Upper lobe of left lung (tissue), 6 donors: Measurements from ENCODE around the gene MAPK14. TPM values are rescaled to one million over a fixed set of nuclear protein-coding genes. Genes with fewer than 3 reads are reported as not detected.

Experiments
- ATAC-seq, 2 donors: fragments of 200-7000 bp; cut with Tn5 transposase; one replicate each; pipeline ENCODE4 v1.9.1; 2022; ENCODE audit warnings: mild to moderate bottlenecking in 2 of 2, moderate library complexity in 2 of 2; ENCODE audit not compliant: low FRiP score in 2 of 2
- DNase-seq, 2 donors: peaks; one replicate each; pipeline ENCODE4 v3.0.0-alpha.2; 2019 to 2020
- H3K27ac ChIP-seq, 4 donors: fragments of 200-600 bp; sonication (generic); one replicate each; pipeline ENCODE4 v1.5.1; 2016 to 2019
- H3K27me3 ChIP-seq, 4 donors: fragments of 200-600 bp; sonication (generic); one replicate each; pipeline ENCODE4 v1.5.1; 2017 to 2019
- H3K36me3 ChIP-seq, 4 donors: fragments of 200-600 bp; sonication (generic); one replicate each; pipeline ENCODE4 v1.5.1; 2016 to 2019
- H3K4me1 ChIP-seq, 4 donors: fragments of 200-600 bp; sonication (generic); one replicate each; pipeline ENCODE4 v1.5.1; 2018 to 2019
- H3K4me3 ChIP-seq, 4 donors: fragments of 200-600 bp; sonication (generic); one replicate each; pipeline ENCODE4 v1.5.1; 2017 to 2019; ENCODE audit warnings: mild to moderate bottlenecking in 2 of 4, moderate library complexity in 1 of 4
- H3K9me3 ChIP-seq, 4 donors: fragments of 200-600 bp; sonication (generic); one replicate each; pipeline ENCODE4 v1.5.1; 2018 to 2019
- CTCF ChIP-seq, 6 experiments: fragments of 450-650 bp in 4 of 6; fragments of 200-600 bp in 2 of 6; sonication (generic) in 2 of 6; IDR thresholded peaks; one replicate each; pipeline ENCODE4 v1.5.1; 2016 to 2019; ENCODE audit warnings: antibody characterized with exemption in 6 of 6
- EP300 ChIP-seq, 4 donors: sonication (generic); formaldehyde crosslinking; IDR thresholded peaks; one replicate each; pipeline ENCODE4 v1.5.1; 2017; ENCODE audit warnings: antibody characterized with exemption in 4 of 4, control low read depth in 2 of 4
- POLR2A ChIP-seq, 4 donors: fragments of 450-650 bp; IDR thresholded peaks; one replicate each; pipeline ENCODE4 v1.5.1; 2016 to 2017; ENCODE audit warnings: antibody characterized with exemption in 4 of 4, mild to moderate bottlenecking in 2 of 4
- POLR2AphosphoS5 ChIP-seq, 2 donors: sonication (generic); formaldehyde crosslinking; IDR thresholded peaks; one replicate each; pipeline ENCODE4 v1.5.1; 2017; ENCODE audit warnings: antibody characterized with exemption in 2 of 2
- WGBS, 2 donors: methylation state at CpG; one replicate each; pipeline ENCODE4 v1.1.5; 2017 to 2018; 5-methylcytosine and 5-hydroxymethylcytosine counted together
- total RNA-seq, 6 donors: library from RNA; depleted of rRNA in 4 of 6; stranded (reverse); fragments of >200 nt in 4 of 6; gene quantifications; one replicate each; pipeline versions ENCODE4 v1.1.0 to v1.2.1, GENCODE V29; 2016 to 2021
- donor health status: DM: no; HTN: no; CAD: no; lungs with moderate emphysema.
- donor health status: DM: no; HTN: yes; CAD: no; lungs with severe emphysema.

Gene MAPK14
- total RNA-seq, 6 donors from 2014 or later = 39.8 to 96.3 (median 70.8) TPM

GRCh38 chr6:36042618-36043260 is 15.1 kb downstream of the MAPK14 start:
- no peaks in the 10 kb centered on the region for H3K9me3 ChIP-seq
- ATAC-seq (no peak), DNase-seq (no peak)
- H3K27ac ChIP-seq = no peak overlapping the region
- H3K36me3 ChIP-seq = no peaks in the 10 kb centered on the region
- H3K27me3 ChIP-seq = no peaks in the 10 kb centered on the region
- H3K4me1 ChIP-seq = peaks cover 26 to 38% (median 34%) of the 10 kb centered on the region in 4 donors
- H3K4me3 ChIP-seq = no peak overlapping the region
- no peak for TF ChIP-seq POLR2AphosphoS5 (IDR thresholded peaks at IDR 0.05)
- TF ChIP-seq CTCF (IDR thresholded peaks at IDR 0.05) = no peak
- no peak for TF ChIP-seq EP300 (IDR thresholded peaks at IDR 0.05)
- TF ChIP-seq POLR2A (IDR thresholded peaks at IDR 0.05) = no peak
- 88 to 95% methylated on average over 12 of the region's 12 CpGs for WGBS, 2 donors

- H3K4me1 ChIP-seq = peaks cover 38 to 51% (median 45%) of the 10 kb centered on the region in 4 donors
- H3K27me3 ChIP-seq = no peaks in the 10 kb centered on the region
- no peak for ATAC-seq
- H3K4me3 ChIP-seq = no peak overlapping the region
- no peak for DNase-seq
- peak overlapping the region in 1 of 4 donors; percentile 20 for H3K27ac ChIP-seq
- TF ChIP-seq POLR2A (IDR thresholded peaks at IDR 0.05) = no peak
- TF ChIP-seq CTCF (IDR thresholded peaks at IDR 0.05) = no peak
- no peak for TF ChIP-seq EP300 (IDR thresholded peaks at IDR 0.05)
- TF ChIP-seq POLR2AphosphoS5 (IDR thresholded peaks at IDR 0.05) = no peak
- peaks cover 0 to 11% (median 0%) of the 10 kb centered on the region in 4 donors for H3K36me3 ChIP-seq
- H3K9me3 ChIP-seq = no peaks in the 10 kb centered on the region
- 91 to 92% methylated on average over 2 of the region's 2 CpGs for WGBS, 2 donors
Observed at GRCh38 chr6:36049582-36049981, 22.0 kb downstream of the MAPK14 start.

- Histone ChIP-seq H3K4me1 (peaks cover 42 to 51% (median 46%) of the 10 kb centered on the region in 4 donors), H3K27ac (peak overlapping the region in 1 of 4 donors; percentile 20), H3K27me3 (no peaks in the 10 kb centered on the region), H3K4me3 (no peak overlapping the region), H3K9me3 (no peaks in the 10 kb centered on the region), H3K36me3 (peaks cover 0 to 16% (median 0%) of the 10 kb centered on the region in 4 donors)
- ATAC-seq = no peak
- TF ChIP-seq POLR2AphosphoS5 (IDR thresholded peaks at IDR 0.05) (no peak), POLR2A (IDR thresholded peaks at IDR 0.05) (no peak), EP300 (IDR thresholded peaks at IDR 0.05) (no peak), CTCF (IDR thresholded peaks at IDR 0.05) (no peak)
- WGBS, 2 donors = 35 to 38% methylated on average over 1 of the region's 1 CpG
- no peak for DNase-seq
Observed at GRCh38 chr6:36050305-36050704, 22.7 kb downstream of the MAPK14 start.

- peak in 1 of 2 donors; percentile 67 for ATAC-seq
- TF ChIP-seq POLR2A (IDR thresholded peaks at IDR 0.05) (no peak), CTCF (IDR thresholded peaks at IDR 0.05) (no peak), EP300 (IDR thresholded peaks at IDR 0.05) (no peak), POLR2AphosphoS5 (IDR thresholded peaks at IDR 0.05) (no peak)
- Histone ChIP-seq H3K27ac (peak overlapping the region in 1 of 4 donors; percentile 10), H3K4me1 (peaks cover 42 to 58% (median 48%) of the 10 kb centered on the region in 4 donors), H3K4me3 (no peak overlapping the region), H3K27me3 (no peaks in the 10 kb centered on the region), H3K36me3 (peaks cover 0 to 16% (median 0%) of the 10 kb centered on the region in 4 donors), H3K9me3 (no peaks in the 10 kb centered on the region)
- no peak for DNase-seq
- WGBS, 2 donors = 77 to 84% methylated on average over 16 of the region's 16 CpGs
Observed at GRCh38 chr6:36050947-36051710, 23.5 kb downstream of the MAPK14 start.
